T47D (cell line): ENCODE data around the gene CCND1.
A peak's percentile ranks its signal among the peaks of the same experiment; 100 is the strongest.

Experiments
- DNase-seq, 2 experiments: peaks; one replicate each; pipeline versions ENCODE4 v3.0.0 to v3.0.0-alpha.2; 2011 to 2012; ENCODE audit warnings: low read depth in 1 of 2, low spot score in 1 of 2
- JUND ChIP-seq: IDR thresholded peaks from 2 replicates; pipeline ENCODE4 v1.6.1; 2012; ENCODE audit warnings: low read depth
- in situ Hi-C: cut with HindIII; loops from 2 replicates; pipeline ENCODE4 v1.10.0; 2016; ENCODE audit warnings: low sequenced_read_pairs, low pct_unique_long_range_greater_than_20kb

Gene CCND1

DNA sequence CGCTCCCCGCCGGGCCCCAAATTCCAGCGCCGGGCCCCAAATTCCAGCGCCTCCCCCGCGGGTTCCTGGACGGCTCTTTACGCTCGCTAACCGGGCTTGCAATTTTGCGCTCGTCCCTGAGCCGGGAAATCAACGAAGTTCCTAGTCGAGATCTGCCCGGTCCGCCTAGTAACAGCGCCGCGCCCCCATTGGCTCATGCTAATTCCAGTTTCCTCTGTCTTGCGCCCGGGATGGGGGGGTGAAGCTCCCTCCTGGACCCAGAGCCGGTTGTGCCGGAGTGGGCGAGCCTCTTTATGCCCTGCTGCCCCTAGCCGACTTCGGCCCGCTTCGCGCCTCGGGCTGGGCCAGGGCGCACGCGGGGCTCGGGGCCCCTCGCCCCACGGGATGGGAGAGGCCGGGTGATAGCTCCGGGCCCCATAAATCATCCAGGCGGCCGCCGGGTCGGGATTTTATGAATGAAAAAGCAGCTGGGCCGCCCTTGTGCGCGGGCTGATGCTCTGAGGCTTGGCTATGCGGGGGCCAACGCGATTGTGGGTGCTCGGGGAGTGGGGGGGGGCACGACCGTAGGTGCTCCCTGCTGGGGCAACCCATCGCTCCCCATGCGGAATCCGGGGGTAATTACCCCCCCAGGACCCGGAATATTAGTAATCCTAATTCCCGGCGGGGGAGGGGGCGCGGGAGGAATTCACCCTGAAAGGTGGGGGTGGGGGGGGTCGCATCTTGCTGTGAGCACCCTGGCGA is 1.8 kb upstream of the CCND1 start:
- TF ChIP-seq JUND: no peak
- in situ Hi-C loops: no loop called here
- peak; percentile 98 to 99 for DNase-seq

DNA sequence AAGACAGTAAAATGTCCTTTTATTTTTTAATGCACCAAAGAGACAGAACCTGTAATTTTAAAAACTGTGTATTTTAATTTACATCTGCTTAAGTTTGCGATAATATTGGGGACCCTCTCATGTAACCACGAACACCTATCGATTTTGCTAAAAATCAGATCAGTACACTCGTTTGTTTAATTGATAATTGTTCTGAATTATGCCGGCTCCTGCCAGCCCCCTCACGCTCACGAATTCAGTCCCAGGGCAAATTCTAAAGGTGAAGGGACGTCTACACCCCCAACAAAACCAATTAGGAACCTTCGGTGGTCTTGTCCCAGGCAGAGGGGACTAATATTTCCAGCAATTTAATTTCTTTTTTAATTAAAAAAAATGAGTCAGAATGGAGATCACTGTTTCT is 1.1 kb upstream of the CCND1 start:
- TF ChIP-seq JUND: no peak
- in situ Hi-C loops: no loop called here
- DNase-seq: no peak

DNA sequence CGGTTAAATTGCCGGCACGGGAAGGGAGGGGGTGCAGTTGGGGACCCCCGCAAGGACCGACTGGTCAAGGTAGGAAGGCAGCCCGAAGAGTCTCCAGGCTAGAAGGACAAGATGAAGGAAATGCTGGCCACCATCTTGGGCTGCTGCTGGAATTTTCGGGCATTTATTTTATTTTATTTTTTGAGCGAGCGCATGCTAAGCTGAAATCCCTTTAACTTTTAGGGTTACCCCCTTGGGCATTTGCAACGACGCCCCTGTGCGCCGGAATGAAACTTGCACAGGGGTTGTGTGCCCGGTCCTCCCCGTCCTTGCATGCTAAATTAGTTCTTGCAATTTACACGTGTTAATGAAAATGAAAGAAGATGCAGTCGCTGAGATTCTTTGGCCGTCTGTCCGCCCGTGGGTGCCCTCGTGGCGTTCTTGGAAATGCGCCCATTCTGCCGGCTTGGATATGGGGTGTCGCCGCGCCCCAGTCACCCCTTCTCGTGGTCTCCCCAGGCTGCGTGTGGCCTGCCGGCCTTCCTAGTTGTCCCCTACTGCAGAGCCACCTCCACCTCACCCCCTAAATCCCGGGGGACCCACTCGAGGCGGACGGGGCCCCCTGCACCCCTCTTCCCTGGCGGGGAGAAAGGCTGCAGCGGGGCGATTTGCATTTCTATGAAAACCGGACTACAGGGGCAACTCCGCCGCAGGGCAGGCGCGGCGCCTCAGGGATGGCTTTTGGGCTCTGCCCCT is 529 bp upstream of the CCND1 start:
- peak in 1 of 2 experiments; percentile 71 for DNase-seq
- in situ Hi-C loops: no loop called here
- no peak for TF ChIP-seq JUND

DNA sequence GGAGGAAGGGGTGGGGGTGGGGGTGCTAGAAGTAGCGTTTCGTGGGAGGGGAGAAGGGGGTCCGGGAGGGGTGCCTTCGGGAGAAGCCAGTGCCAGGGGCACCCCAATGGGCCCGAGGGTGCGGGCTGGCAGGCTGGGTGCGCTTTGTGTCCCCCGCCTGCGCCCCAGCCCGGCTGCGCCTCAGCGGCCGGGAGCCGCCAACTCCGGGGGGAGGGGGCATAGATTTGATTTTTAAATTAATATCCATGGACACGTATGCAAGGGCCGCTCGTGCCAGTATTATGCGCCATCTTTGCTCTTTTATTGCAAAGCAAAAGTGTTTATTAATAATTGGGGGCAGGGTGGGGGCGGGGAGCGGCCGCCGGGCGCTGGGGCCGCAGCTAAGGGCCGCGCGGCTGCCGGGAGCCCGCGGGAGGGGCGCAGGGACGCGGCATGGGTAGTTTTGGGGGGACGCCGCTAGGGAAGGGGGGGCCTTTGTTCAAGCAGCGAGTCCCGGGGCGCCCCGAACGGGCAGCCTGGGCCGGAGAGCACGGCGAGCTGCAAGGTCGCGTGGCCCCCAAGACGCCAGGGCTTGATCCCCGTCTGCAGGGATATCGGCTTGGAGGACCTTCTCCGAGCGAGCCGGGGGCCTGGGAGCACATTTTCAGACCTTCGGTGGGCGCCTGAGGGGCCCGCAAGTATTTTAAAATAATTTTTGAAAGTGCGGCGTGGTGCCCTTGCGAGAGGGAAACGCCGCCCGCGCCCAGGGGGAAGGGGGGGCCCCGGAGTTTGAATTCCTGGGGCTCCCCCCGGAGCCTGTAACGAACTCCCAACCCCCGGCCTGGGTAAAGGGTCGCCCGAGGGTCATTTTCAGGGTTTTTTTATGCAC is 959 bp downstream of the CCND1 start:
- TF ChIP-seq JUND: no peak
- DNase-seq: peak in 1 of 2 experiments; percentile 39
- in situ Hi-C loops: no loop called here

DNA sequence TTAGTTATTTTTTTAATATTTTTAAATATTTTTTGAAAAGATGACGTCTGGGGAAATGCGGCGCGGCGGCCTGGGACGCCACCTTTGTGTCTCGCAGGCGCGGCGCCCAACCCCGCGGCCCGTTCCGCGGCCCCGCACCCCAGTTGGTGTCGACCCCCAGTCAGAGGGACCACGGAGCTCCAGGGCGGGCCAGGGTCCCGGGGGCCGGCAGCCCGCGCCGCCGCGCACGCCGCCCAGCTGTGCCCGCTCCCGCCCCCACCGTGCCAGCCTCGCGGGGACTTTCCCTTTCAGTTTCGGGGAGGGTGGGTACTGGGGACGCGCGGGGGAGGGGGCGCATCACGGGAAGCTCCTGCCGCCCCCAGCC is 1.6 kb downstream of the CCND1 start:
- in situ Hi-C loops: no loop called here
- no peak for DNase-seq

DNA sequence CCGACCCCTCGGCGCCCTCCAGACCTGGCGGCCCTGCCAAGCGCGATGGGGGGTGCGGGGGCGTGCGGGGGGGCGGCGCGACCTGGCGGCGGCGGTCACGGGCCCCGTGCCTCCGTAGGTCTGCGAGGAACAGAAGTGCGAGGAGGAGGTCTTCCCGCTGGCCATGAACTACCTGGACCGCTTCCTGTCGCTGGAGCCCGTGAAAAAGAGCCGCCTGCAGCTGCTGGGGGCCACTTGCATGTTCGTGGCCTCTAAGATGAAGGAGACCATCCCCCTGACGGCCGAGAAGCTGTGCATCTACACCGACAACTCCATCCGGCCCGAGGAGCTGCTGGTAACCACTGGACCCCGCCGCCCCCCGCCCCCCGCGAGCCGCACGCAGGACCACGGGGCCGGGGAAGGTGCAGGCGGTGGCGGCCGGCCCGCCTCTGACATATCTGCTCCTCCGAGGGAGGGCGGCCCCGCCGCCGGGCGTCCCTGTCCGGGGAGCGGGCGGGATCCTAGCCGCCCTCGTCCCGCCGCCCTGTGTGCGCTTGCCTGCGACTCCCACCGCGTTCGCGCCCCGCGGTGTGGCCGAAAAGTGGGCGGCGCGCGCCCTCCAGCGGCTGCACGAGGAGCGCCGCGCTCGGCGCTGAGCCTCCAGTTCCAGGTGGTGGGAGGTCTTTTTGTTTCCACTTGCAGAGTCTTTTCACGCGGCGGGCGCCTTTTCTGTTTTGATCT is 2.1 kb downstream of the CCND1 start:
- peak; percentile 80 to 88 for DNase-seq
- TF ChIP-seq JUND: no peak
- in situ Hi-C loops: no loop called here

More for the DNA sequence above, 1.6 kb downstream of the CCND1 start:
- TF ChIP-seq JUND: no peak

DNA sequence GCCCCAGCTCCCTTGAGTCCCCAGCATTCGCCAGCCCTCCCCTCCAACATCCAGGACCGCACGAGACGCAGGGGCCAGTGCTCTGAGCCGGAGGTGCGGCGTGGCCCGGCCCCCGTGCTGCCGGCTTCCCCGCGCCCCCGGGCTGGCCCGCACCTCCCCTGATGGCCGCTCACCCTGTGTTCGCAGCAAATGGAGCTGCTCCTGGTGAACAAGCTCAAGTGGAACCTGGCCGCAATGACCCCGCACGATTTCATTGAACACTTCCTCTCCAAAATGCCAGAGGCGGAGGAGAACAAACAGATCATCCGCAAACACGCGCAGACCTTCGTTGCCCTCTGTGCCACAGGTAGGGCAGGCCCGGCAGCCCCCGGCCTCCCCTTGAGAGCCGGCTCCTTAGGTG is 2.7 kb downstream of the CCND1 start:
- in situ Hi-C loops: no loop called here

DNA sequence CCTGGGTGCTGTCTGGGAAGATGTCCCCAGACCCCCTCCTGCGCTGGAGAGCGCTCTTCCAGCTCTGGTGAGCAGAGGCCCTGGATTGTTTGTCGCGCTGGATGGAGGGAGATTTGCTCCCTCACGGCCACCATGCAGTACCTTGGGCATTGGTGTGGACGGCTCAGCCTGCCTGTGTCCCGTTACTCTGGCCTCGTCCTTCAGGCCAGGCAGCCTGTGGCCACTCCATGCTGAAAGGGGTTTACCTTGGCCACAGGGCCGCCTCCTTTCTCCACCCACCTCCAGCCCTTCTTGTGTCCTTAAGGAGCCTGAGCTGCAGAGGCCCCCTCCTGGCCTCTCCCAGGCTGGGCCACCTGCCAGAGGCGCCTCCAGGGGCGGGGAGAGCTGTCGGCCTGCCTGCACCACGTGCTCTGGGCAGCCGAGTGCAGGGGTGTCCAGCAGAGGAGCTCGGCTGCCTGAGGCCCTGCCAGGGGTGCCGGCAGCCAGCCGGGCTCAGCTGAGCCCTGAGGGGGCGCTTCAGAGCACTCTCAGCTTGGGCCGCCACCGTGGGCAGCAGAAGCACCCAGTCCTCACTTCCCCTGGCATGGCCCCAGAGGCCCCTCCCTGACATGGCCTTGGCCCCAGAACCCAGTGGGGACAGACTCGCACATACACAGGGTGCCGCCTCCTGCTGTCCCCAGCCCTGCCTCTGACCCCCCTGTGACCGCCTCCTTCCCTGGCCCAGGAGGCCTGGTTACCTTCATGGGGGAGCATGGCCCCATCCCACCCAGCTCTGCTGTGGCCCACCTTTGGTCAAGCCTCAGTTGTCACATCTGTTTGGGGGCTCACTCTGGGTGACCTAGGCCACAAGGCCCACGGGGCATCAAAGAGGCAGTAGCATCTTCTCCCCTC is 3.4 kb downstream of the CCND1 start:
- TF ChIP-seq JUND: no peak
- in situ Hi-C loops: no loop called here
- peak in 1 of 2 experiments; percentile 88 for DNase-seq

More for the DNA sequence above, 2.7 kb downstream of the CCND1 start:
- TF ChIP-seq JUND: no peak
- peak in 1 of 2 experiments; percentile 62 for DNase-seq

DNA sequence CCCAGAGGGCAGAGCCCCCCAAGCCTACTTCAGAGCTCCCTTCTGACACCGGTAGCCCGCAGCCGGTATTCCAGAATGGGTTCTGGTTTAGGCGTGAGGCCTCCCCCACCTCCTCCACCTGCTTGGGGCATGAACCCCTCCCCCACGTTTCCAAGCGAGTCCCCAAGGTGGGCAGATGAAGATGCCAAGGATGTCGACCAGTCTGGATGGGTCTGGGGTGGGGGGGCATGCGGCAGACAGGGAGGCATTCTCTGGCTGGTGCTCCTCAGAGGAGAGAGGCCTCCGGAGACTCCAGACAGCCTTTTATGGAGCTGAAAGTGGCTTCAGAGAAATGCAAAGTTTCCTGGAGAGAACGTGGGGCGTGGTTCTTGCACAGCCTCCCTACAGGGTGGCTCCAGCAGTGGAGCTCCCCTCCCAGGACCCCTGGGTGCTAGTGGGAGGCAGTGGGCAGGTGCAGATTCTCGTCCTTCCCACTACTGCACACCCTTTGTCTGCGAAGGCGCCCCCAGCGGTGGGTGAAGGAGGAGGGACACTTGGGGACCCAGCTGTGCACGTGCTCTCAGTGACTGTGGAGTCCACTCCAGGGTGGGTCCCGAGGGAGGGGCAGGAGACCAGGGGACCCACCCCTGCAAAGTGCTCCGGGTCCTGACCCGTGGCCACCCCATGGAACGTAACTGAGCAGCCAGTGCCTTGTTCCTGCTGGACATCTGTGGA is 4.2 kb downstream of the CCND1 start:
- TF ChIP-seq JUND: no peak
- in situ Hi-C loops: no loop called here
- DNase-seq: no peak

DNA sequence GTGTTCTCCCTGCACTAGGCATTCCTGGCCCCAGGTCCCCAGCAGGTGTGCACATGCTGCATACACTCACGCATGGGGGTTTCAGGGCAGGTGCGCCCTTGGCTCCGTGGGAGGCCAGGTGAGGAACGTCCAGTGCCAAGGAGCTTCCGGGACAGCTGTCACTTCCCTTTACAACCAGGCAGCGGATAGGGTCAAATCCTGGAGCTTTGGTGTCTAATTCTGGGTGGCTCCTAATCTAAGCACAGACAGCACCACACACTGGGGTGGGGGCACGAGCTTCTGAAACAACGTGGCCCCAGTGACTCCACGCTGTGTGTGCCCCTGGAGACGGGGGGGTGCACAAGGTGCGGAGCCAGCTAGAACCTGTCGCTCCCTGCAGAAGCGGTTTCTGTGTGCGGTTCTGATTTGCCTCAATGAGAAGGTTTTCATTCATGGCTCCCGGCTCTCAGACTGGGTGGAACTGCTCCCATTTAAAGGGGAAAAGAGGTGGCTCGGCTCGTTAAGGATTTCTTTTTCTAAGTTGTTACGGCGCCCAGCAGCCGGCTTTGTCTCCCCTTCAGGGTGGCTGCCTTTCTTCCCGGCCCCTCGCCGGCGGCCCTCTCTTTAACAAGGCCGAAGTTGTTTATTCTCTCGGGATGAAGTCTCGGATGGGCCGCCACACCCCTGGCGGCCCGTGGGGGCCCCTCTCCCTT is 5.0 kb downstream of the CCND1 start:
- DNase-seq: no peak
- in situ Hi-C loops: no loop called here
- TF ChIP-seq JUND: no peak
